GM12875 (cell line): ENCODE measurements around the gene HCFC1.

Experiments
- H3K4me3 ChIP-seq: one replicate; pipeline ENCODE4 v1.5.1; 2011; ENCODE audit warnings: low read depth, low read length, control low read depth
- TF ChIP-seq, protein P1 (sequence below): IDR thresholded peaks from 2 replicates; pipeline ENCODE4 v1.5.1; 2011; ENCODE audit warnings: low read depth, mild to moderate bottlenecking, control low read depth, inconsistent platforms, low read length, moderate library complexity, borderline replicate concordance; ENCODE audit not compliant: insufficient read depth

HCFC1 gene

DNA sequence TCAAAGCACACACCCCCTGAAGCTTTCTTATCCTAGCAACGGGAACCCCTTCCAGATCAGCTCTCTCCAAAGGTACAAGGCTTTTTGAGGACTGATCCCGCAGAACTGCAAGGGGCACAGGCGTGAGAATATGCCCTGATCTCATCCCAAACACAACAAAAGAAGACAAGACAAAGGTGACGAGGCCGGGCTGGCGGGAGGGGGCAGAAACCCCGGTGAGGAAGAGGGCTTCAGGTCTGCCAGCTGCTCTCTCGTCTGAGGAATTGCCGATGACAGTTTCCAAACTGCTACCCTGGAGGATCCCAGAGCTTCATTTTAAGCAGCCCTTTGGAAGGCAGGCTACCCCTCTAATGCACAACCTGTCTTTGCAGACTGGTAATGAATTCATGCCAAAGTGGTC lies 3.4 kb downstream of the HCFC1 start:
- TF ChIP-seq, protein P1, sequence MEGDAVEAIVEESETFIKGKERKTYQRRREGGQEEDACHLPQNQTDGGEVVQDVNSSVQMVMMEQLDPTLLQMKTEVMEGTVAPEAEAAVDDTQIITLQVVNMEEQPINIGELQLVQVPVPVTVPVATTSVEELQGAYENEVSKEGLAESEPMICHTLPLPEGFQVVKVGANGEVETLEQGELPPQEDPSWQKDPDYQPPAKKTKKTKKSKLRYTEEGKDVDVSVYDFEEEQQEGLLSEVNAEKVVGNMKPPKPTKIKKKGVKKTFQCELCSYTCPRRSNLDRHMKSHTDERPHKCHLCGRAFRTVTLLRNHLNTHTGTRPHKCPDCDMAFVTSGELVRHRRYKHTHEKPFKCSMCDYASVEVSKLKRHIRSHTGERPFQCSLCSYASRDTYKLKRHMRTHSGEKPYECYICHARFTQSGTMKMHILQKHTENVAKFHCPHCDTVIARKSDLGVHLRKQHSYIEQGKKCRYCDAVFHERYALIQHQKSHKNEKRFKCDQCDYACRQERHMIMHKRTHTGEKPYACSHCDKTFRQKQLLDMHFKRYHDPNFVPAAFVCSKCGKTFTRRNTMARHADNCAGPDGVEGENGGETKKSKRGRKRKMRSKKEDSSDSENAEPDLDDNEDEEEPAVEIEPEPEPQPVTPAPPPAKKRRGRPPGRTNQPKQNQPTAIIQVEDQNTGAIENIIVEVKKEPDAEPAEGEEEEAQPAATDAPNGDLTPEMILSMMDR, result no peak
- H3K4me3 ChIP-seq, result peak overlapping the region; percentile 100

DNA sequence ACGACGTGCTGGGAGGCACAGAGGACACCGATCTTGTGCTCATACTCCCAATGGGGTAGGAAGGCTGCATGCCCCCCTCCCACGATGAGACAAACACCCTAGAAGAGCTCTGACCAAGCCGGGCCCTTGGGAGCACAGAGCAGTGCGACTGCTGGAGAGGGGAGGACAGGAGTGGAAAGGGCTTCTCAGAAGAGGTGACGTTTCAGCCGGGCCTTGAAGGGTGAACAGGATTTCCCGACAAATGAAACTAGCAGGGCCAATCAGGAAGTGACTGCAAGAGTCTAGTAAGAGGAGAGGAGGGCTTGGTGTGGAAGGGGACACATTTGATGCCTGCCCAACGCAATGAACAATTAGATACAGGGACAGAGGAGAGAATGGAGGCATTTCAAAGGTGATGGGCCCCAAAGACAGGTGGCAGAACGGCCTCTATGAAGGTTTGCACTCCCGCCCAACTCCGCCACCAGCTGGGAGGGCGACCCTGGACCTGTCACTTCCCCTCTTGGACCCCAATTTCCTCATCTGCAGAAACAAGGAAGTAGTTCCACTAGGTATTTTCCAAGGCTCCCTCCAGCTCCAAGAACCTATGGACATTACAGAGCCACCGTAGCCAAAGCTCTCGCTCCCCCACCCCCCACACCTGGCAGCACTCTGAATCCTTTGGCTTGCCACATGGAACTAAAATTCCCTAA lies 3.9 kb downstream of the HCFC1 start:
- peak overlapping the region; percentile 100 for H3K4me3 ChIP-seq
- TF ChIP-seq, protein P1, result no peak

DNA sequence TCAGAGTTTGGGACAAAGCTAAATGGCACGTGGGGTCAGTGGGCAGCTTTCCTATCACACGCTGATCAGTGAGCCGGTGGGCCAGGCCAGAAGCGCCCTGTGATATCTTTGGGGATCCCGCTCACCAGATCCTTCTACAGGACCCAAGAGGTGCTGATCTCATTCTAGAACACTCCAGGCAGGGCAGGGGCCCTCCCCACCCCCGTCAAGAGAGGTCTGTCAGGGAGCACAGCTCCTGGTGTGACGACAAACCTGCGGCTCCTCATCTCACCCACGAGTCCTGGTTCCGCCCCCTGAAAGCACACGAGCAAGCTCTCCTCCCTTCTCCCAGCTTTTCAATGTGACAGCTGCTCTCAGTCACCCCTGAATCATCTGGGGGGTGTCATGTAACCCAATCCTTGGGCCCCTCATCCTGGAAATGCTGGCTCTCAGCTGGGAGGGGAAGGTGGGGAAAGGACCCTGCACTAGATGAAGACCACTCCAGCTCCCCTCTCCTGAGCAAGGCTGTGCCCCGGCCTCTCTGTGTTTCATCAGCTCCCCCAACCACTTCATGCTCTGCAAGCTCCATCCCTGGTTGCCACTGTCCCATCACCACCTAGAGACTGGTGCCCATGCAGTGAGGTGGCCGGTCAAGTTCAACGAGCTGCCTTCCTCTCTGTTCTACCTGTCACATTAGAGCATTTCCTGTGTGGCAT lies 4.6 kb downstream of the HCFC1 start:
- TF ChIP-seq, protein P1, result no peak
- H3K4me3 ChIP-seq, result peak overlapping the region; percentile 100

DNA sequence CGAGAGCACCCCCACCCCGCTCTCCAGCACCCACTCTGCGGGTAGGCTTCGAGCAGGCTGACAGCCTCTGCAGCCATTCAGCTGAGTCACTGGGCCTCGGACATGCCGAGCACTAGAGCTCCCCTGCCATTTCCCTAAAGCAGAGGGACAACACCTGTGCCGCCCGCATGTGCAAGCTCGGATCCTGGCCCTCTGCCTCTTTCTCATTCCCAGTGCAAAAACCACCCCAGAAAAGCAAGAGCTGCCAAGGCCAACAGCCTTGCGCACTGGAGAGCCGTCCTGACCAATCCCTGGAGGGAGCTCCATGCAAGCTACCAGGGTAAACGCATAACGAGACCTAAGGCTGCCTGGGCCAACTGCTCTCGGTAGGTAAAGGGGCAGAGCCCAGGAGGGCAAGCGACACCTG lies 5.3 kb downstream of the HCFC1 start:
- TF ChIP-seq, protein P1, result no peak
- H3K4me3 ChIP-seq, result no peak overlapping the region

DNA sequence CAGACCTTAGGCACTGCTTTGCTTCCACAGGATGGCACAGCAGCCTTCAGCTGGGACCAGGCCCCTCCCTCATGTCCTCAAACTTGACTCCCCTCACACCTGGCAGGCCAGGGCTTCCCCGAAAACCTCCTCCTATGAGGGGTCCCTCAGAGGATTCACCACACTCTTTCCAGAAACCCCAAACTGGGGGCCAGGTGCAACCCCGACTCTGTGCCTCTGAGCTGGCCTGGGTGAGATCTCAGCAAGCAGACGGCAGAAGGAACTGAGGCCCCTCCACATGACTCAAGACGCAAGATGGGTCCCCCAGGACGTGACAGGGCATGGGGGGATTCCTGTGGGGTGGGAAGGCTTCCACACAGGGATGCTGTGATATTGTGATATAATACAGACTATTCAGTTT lies 6.2 kb downstream of the HCFC1 start:
- TF ChIP-seq, protein P1, result no peak

DNA sequence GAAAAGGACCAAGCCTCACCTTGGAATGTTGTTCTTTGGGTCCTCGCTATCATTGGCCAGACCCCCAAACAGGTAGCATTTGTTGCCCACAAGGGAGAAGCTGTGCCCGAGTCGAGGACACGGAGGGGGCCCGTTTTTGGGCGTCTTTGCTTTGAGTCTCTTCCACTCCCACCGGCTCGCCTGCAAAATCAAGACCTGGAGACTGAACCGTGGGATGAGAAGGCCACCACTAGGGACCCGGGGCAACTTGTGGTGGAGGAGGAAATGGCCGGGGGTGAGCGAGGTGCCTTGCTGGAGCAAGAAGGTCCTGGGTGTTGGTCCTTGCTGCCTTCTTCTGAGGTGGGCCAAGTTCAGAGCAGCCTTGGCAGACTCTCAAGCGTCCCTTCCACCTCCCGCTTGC lies 7.5 kb downstream of the HCFC1 start:
- no peak overlapping the region for H3K4me3 ChIP-seq
- TF ChIP-seq, protein P1, result no peak

More for the DNA sequence above, 6.2 kb downstream of the HCFC1 start:
- H3K4me3 ChIP-seq, result no peak overlapping the region

DNA sequence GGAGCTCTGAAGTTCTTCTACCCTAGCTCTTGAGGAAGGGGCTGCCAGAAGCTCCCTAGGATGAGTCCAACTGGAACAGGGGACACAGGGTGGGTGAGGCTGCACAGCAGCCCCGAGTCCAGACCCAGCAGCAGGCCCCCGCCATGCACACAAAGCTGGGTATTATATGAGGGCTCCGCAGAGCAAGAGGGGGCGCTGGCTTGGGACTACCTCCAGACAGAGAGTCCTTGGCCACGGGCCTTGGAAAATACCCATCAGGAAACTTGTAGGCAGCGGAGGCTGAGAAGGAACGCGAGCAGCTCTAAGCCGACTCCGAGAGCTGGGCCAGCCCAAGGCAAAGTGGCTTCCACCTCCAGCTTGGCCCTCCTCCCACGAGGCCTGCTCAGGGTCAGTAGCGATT lies 8.1 kb downstream of the HCFC1 start:
- TF ChIP-seq, protein P1, result no peak
- H3K4me3 ChIP-seq, result no peak overlapping the region
